ENCODE data around the gene HES2. TPM values are rescaled to one million over a fixed set of nuclear protein-coding genes. Genes with fewer than 3 reads are reported as not detected.

HES2 gene
- total and polyA plus RNA-seq, 4 donors: 0.26 to 5.0 (median 2.7) TPM

GRCh38 chr1:6409053-6409452 is 10.7 kb downstream of the HES2 start:
- WGBS, 2 donors: 90 to 94% methylated on average over 4 of the region's 4 CpGs
- Histone ChIP-seq H3K9me3 (ENCODE audit: control insufficient read depth in 4 of 4, insufficient read depth in 3 of 4, low read length in 3 of 4) (no peaks in the 10 kb centered on the region), H3K4me1 (ENCODE audit: control insufficient read depth in 5 of 5, insufficient read depth in 5 of 5, low read length in 5 of 5) (no peaks in the 10 kb centered on the region), H3K27ac (ENCODE audit: low read depth in 1 of 2, low read length in 1 of 2) (no peak overlapping the region), H3K4me3 (no peak overlapping the region), H3K9ac (ENCODE audit: insufficient read depth in 1 of 2, low read length in 2 of 2) (no peak overlapping the region), H3K36me3 (ENCODE audit: control insufficient read depth in 4 of 4, insufficient read depth in 4 of 4, low read length in 4 of 4) (no peaks in the 10 kb centered on the region), H3K27me3 (ENCODE audit: control insufficient read depth in 3 of 3, insufficient read depth in 3 of 3, low read length in 2 of 3) (peaks cover 0 to 14% (median 11%) of the 10 kb centered on the region in 3 donors)
- TF ChIP-seq CTCF (IDR thresholded peaks at IDR 0.05; ENCODE audit: control extremely low read depth, extremely low read depth): no peak
- ATAC-seq (ENCODE audit: insufficient read depth, low FRiP score) (no peak), DNase-seq (no peak)

DNA sequence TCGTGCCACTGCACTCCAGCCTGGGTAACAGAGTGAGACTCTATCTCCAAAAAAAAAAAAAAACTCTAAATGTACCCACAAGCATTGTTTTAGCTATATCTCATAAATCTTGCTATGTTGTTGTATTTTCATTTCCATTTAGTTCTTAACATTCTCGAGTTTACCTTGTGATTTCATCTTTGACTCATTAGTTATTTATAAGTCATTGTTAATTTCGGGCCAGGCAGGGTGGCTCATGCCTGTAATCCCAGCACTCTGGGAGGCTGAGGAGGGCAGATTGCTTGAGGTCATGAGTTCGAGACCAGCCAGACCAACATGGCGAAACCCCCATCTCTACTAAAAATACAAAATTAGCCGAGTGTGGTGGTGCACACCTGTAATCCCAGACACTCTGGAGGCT is 11.7 kb downstream of the HES2 start:
- Histone ChIP-seq H3K9me3 (ENCODE audit: control insufficient read depth in 4 of 4, insufficient read depth in 3 of 4, low read length in 3 of 4) (no peaks in the 10 kb centered on the region), H3K27ac (ENCODE audit: low read depth in 1 of 2, low read length in 1 of 2) (no peak overlapping the region), H3K4me1 (ENCODE audit: control insufficient read depth in 5 of 5, insufficient read depth in 5 of 5, low read length in 5 of 5) (no peaks in the 10 kb centered on the region), H3K9ac (ENCODE audit: insufficient read depth in 1 of 2, low read length in 2 of 2) (no peak overlapping the region), H3K36me3 (ENCODE audit: control insufficient read depth in 4 of 4, insufficient read depth in 4 of 4, low read length in 4 of 4) (no peaks in the 10 kb centered on the region), H3K4me3 (no peak overlapping the region), H3K27me3 (ENCODE audit: control insufficient read depth in 3 of 3, insufficient read depth in 3 of 3, low read length in 2 of 3) (peaks cover 0 to 12% (median 10%) of the 10 kb centered on the region in 3 donors)
- ATAC-seq (ENCODE audit: insufficient read depth, low FRiP score) (no peak), DNase-seq (no peak)
- WGBS, 2 donors: 83 to 86% methylated on average over 6 of the region's 6 CpGs
- TF ChIP-seq CTCF (IDR thresholded peaks at IDR 0.05; ENCODE audit: control extremely low read depth, extremely low read depth): no peak

- peaks cover 0 to 7% (median 0%) of the 10 kb centered on the region in 3 donors for H3K27me3 ChIP-seq (ENCODE audit: control insufficient read depth in 3 of 3, insufficient read depth in 3 of 3, low read length in 2 of 3)
- DNase-seq (no peak), ATAC-seq (ENCODE audit: insufficient read depth, low FRiP score) (no peak)
- no peak overlapping the region for H3K27ac ChIP-seq (ENCODE audit: low read depth in 1 of 2, low read length in 1 of 2)
- 56 to 60% methylated on average over 6 of the region's 6 CpGs for WGBS, 2 donors
- no peaks in the 10 kb centered on the region for H3K9me3 ChIP-seq (ENCODE audit: control insufficient read depth in 4 of 4, insufficient read depth in 3 of 4, low read length in 3 of 4)
- H3K36me3 ChIP-seq (ENCODE audit: control insufficient read depth in 4 of 4, insufficient read depth in 4 of 4, low read length in 4 of 4): no peaks in the 10 kb centered on the region
- H3K4me1 ChIP-seq (ENCODE audit: control insufficient read depth in 5 of 5, insufficient read depth in 5 of 5, low read length in 5 of 5): no peaks in the 10 kb centered on the region
- H3K4me3 ChIP-seq: no peak overlapping the region
- no peak overlapping the region for H3K9ac ChIP-seq (ENCODE audit: insufficient read depth in 1 of 2, low read length in 2 of 2)
- no peak for TF ChIP-seq CTCF (IDR thresholded peaks at IDR 0.05; ENCODE audit: control extremely low read depth, extremely low read depth)
Observed at GRCh38 chr1:6401673-6402072, 18.0 kb downstream of the HES2 start.

GRCh38 chr1:6399294-6399693 is 20.4 kb downstream of the HES2 start:
- H3K27ac ChIP-seq (ENCODE audit: low read depth in 1 of 2, low read length in 1 of 2): no peak overlapping the region
- no peaks in the 10 kb centered on the region for H3K9me3 ChIP-seq (ENCODE audit: control insufficient read depth in 4 of 4, insufficient read depth in 3 of 4, low read length in 3 of 4)
- 90% methylated on average over 3 of the region's 3 CpGs for WGBS, 2 donors
- no peaks in the 10 kb centered on the region for H3K27me3 ChIP-seq (ENCODE audit: control insufficient read depth in 3 of 3, insufficient read depth in 3 of 3, low read length in 2 of 3)
- peaks cover 0 to under 1% (median 0%) of the 10 kb centered on the region in 5 donors for H3K4me1 ChIP-seq (ENCODE audit: control insufficient read depth in 5 of 5, insufficient read depth in 5 of 5, low read length in 5 of 5)
- DNase-seq (no peak), ATAC-seq (ENCODE audit: insufficient read depth, low FRiP score) (no peak)
- H3K36me3 ChIP-seq (ENCODE audit: control insufficient read depth in 4 of 4, insufficient read depth in 4 of 4, low read length in 4 of 4): no peaks in the 10 kb centered on the region
- no peak overlapping the region for H3K4me3 ChIP-seq
- TF ChIP-seq CTCF (IDR thresholded peaks at IDR 0.05; ENCODE audit: control extremely low read depth, extremely low read depth): no peak
- no peak overlapping the region for H3K9ac ChIP-seq (ENCODE audit: insufficient read depth in 1 of 2, low read length in 2 of 2)

Data from lung (tissue), 12 donors.